Activated CD4-positive, alpha-beta T cell treated with anti-CD3 and anti-CD28 coated beads, Interleukin-2, amount 50 U/mL, for 4 hours (primary cell): ENCODE data around the gene GOLGA6D.
"Not testable (repeated sequence)": the region's sequence is repeated elsewhere in the genome, so short reads cannot be mapped to it uniquely, and the experiment has no call there.

ENCODE experiments used
- DNase-seq, 2 experiments: peaks; one replicate each; pipeline ENCODE4 v3.0.0-alpha.2; 2020

GOLGA6D gene

GRCh38 chr15:75282572-75282971 lies at the start of gene GOLGA6D:
Gene GOLGA6D, plus strand, starts transcription at chr15:75282835. Its CDS starts 41 bp downstream, at chr15:75282876.
- DNase-seq, result not testable (repeated sequence)

- DNase-seq, result no peak
Observed at GRCh38 chr15:75233504-75234190, 49.0 kb upstream of the GOLGA6D start.

GRCh38 chr15:75234191-75234810 lies 48.3 kb upstream of the GOLGA6D start:
- no peak for DNase-seq

- DNase-seq, result no peak
Observed at GRCh38 chr15:75235051-75235673, 47.5 kb upstream of the GOLGA6D start.

- no peak for DNase-seq
Observed at GRCh38 chr15:75235760-75236729, 46.6 kb upstream of the GOLGA6D start.

- DNase-seq, result no peak
Observed at GRCh38 chr15:75237316-75237982, 45.2 kb upstream of the GOLGA6D start.

GRCh38 chr15:75238150-75238549 lies 44.5 kb upstream of the GOLGA6D start:
- DNase-seq, result no peak

GRCh38 chr15:75245741-75246140 lies 36.9 kb upstream of the GOLGA6D start:
- not testable (repeated sequence) for DNase-seq

- DNase-seq, result not testable (repeated sequence)
Observed at GRCh38 chr15:75248991-75249390, 33.6 kb upstream of the GOLGA6D start.

- no peak for DNase-seq
Observed at GRCh38 chr15:75249726-75250125, 32.9 kb upstream of the GOLGA6D start.

GRCh38 chr15:75251343-75251742 lies 31.3 kb upstream of the GOLGA6D start:
- DNase-seq, result not testable (repeated sequence)

- not testable (repeated sequence) for DNase-seq
Observed at GRCh38 chr15:75252285-75252684, 30.4 kb upstream of the GOLGA6D start.

GRCh38 chr15:75258034-75258433 lies 24.6 kb upstream of the GOLGA6D start, which contains the start of gene GOLGA6C:
Gene GOLGA6C, plus strand, starts transcription at chr15:75258334. Its CDS starts 265 bp downstream, at chr15:75258599.
- not testable (repeated sequence) for DNase-seq

GRCh38 chr15:75258620-75259343 lies 23.9 kb upstream of the GOLGA6D start:
- DNase-seq, result not testable (repeated sequence)

- not testable (repeated sequence) for DNase-seq
Observed at GRCh38 chr15:75259873-75260272, 22.8 kb upstream of the GOLGA6D start.

- DNase-seq, result not testable (repeated sequence)
Observed at GRCh38 chr15:75273751-75274359, 8.8 kb upstream of the GOLGA6D start.

- peak; percentile 42 to 44 for DNase-seq
Observed at GRCh38 chr15:75274509-75275107, 8.0 kb upstream of the GOLGA6D start.

GRCh38 chr15:75275617-75276016 lies 7.0 kb upstream of the GOLGA6D start:
- not testable (repeated sequence) for DNase-seq

- not testable (repeated sequence) for DNase-seq
Observed at GRCh38 chr15:75278497-75278896, 4.1 kb upstream of the GOLGA6D start.

GRCh38 chr15:75284152-75284551 lies 1.5 kb downstream of the GOLGA6D start:
- not testable (repeated sequence) for DNase-seq
